Osteoblast (primary cell): Measurements from ENCODE around the gene CDH12. TPM values are rescaled to one million over a fixed set of nuclear protein-coding genes. Genes with fewer than 3 reads are reported as not detected.

ENCODE experiments used
- DNase-seq: peaks from one replicate; pipeline ENCODE4 v3.0.0; 2011; ENCODE audit warnings: low spot score, mixed read lengths; ENCODE audit not compliant: insufficient read length; ENCODE audit errors: missing footprints
- H2AFZ ChIP-seq: 2 replicates; pipeline ENCODE4 v1.6.0; 2011; ENCODE audit warnings: mild to moderate bottlenecking, low read length
- H3K27ac ChIP-seq: 2 replicates; pipeline ENCODE4 v1.5.1; 2011; ENCODE audit warnings: mild to moderate bottlenecking, low read depth, low read length, moderate library complexity
- H3K27me3 ChIP-seq: 2 replicates; pipeline ENCODE4 v1.6.0; 2012; ENCODE audit warnings: mild to moderate bottlenecking, control low read depth, inconsistent platforms, low read length, moderate library complexity; ENCODE audit not compliant: insufficient read depth
- H3K36me3 ChIP-seq: 2 replicates; pipeline ENCODE4 v1.5.1; 2011; ENCODE audit warnings: mild to moderate bottlenecking, low read length, control low read depth, moderate library complexity; ENCODE audit not compliant: insufficient read depth
- H3K4me1 ChIP-seq: 2 replicates; pipeline ENCODE4 v1.5.1; 2011; ENCODE audit warnings: mild to moderate bottlenecking, low read length, control low read depth, moderate library complexity; ENCODE audit not compliant: insufficient read depth
- H3K4me2 ChIP-seq: 2 replicates; pipeline ENCODE4 v1.6.0; 2011; ENCODE audit warnings: mild to moderate bottlenecking, low read length; ENCODE audit not compliant: insufficient read depth
- H3K4me3 ChIP-seq: fragments of 200-600 bp; sonication (generic); 3 replicates; pipeline ENCODE4 v1.5.1; 2012; ENCODE audit warnings: mild to moderate bottlenecking, low read length, inconsistent platforms; ENCODE audit not compliant: insufficient read depth
- H3K79me2 ChIP-seq: 2 replicates; pipeline ENCODE4 v1.6.0; 2012; ENCODE audit warnings: mild to moderate bottlenecking, low read length, control low read depth, inconsistent platforms; ENCODE audit not compliant: insufficient read depth
- H3K9me3 ChIP-seq: 2 replicates; pipeline ENCODE4 v1.5.1; 2011; ENCODE audit warnings: low read depth, low read length, control low read depth
- H4K20me1 ChIP-seq: 2 replicates; pipeline ENCODE4 v1.6.0; 2012; ENCODE audit warnings: mild to moderate bottlenecking, low read length, control low read depth; ENCODE audit not compliant: insufficient read depth
- CTCF ChIP-seq: IDR thresholded peaks from 2 replicates; pipeline ENCODE4 v1.5.1; 2011; ENCODE audit warnings: mild to moderate bottlenecking, low read depth, low read length, moderate library complexity; ENCODE audit errors: extremely low read depth
- total RNA-seq: library from RNA; depleted of rRNA; stranded (reverse); fragments of >200 nt; gene quantifications from 2 replicates; pipeline ENCODE4 v1.2.3, GENCODE V29; 2012

The CDH12 gene
- total RNA-seq, 1 donor, result not detected

- no peak for DNase-seq
- Histone ChIP-seq H4K20me1 (no peaks in the 10 kb centered on the region), H3K79me2 (no peaks in the 10 kb centered on the region), H3K4me2 (no peak overlapping the region), H3K9me3 (no peaks in the 10 kb centered on the region), H2AFZ (no peak overlapping the region), H3K27me3 (no peaks in the 10 kb centered on the region), H3K4me3 (no peak overlapping the region), H3K4me1 (no peaks in the 10 kb centered on the region), H3K36me3 (no peaks in the 10 kb centered on the region), H3K27ac (no peak overlapping the region)
- no peak for TF ChIP-seq CTCF
These were observed 133.3 kb downstream of the CDH12 start for GRCh38 chr5:22719842-22720241.

- no peak for DNase-seq
- Histone ChIP-seq H3K79me2 (no peaks in the 10 kb centered on the region), H3K4me1 (no peaks in the 10 kb centered on the region), H3K4me3 (no peak overlapping the region), H3K36me3 (no peaks in the 10 kb centered on the region), H3K27me3 (no peaks in the 10 kb centered on the region), H4K20me1 (no peaks in the 10 kb centered on the region), H3K27ac (no peak overlapping the region), H3K9me3 (no peaks in the 10 kb centered on the region), H3K4me2 (no peak overlapping the region), H2AFZ (no peak overlapping the region)
- no peak for TF ChIP-seq CTCF
These were observed 142.5 kb downstream of the CDH12 start for GRCh38 chr5:22710660-22711059.

- no peaks in the 10 kb centered on the region for H3K79me2 ChIP-seq
- no peak for TF ChIP-seq CTCF
- H3K36me3 ChIP-seq, result no peaks in the 10 kb centered on the region
These were observed 143.4 kb downstream of the CDH12 start for GRCh38 chr5:22709743-22710142.

GRCh38 chr5:22708770-22709328 is 144.3 kb downstream of the CDH12 start:
- no peak for TF ChIP-seq CTCF
- Histone ChIP-seq H3K9me3 (no peaks in the 10 kb centered on the region), H3K27ac (no peak overlapping the region), H3K4me1 (no peaks in the 10 kb centered on the region), H3K36me3 (no peaks in the 10 kb centered on the region), H4K20me1 (no peaks in the 10 kb centered on the region), H3K4me2 (no peak overlapping the region), H2AFZ (no peak overlapping the region), H3K79me2 (no peaks in the 10 kb centered on the region), H3K4me3 (no peak overlapping the region), H3K27me3 (no peaks in the 10 kb centered on the region)
- no peak for DNase-seq

More at GRCh38 chr5:22709743-22710142, 143.4 kb downstream of the CDH12 start:
- no peak overlapping the region for H2AFZ ChIP-seq
- no peak overlapping the region for H3K27ac ChIP-seq
- no peaks in the 10 kb centered on the region for H3K4me1 ChIP-seq
- no peak overlapping the region for H3K4me2 ChIP-seq
- no peaks in the 10 kb centered on the region for H4K20me1 ChIP-seq
- no peaks in the 10 kb centered on the region for H3K9me3 ChIP-seq
- H3K4me3 ChIP-seq, result no peak overlapping the region
- H3K27me3 ChIP-seq, result no peaks in the 10 kb centered on the region
- DNase-seq, result no peak
